Measurements from ENCODE around the gene SMARCD1. TPM values are rescaled to one million over a fixed set of nuclear protein-coding genes. Genes with fewer than 3 reads are reported as not detected.

SMARCD1 gene
- total and polyA plus RNA-seq, 9 of the 15 experiments (the other 6 are each of a cell fraction or from before 2014, with no cell fraction given): 0.86 to 91.7 (median 48.0) TPM

GRCh38 chr12:50078281-50078680, 6.9 kb upstream of the SMARCD1 start (continued):
- TF ChIP-seq BRF2 (IDR thresholded peaks at IDR 0.05; ENCODE audit: borderline replicate concordance, insufficient read depth, insufficient read length) (no peak), NFYB (IDR thresholded peaks at IDR 0.05; ENCODE audit: extremely low read depth, insufficient read length) (no peak), SIX5 (IDR thresholded peaks at IDR 0.05; ENCODE audit: borderline replicate concordance in 1 of 2, insufficient read depth in 1 of 2, low read depth in 1 of 2, low read length in 2 of 2) (no peak), TRIM25 (IDR thresholded peaks at IDR 0.05; ENCODE audit: borderline replicate concordance) (no peak), ATF6 (CRISPR knock-in tag; IDR thresholded peaks at IDR 0.05) (no peak), CHD1 (IDR thresholded peaks at IDR 0.05; ENCODE audit: low read length) (no peak), ZNF280A (IDR thresholded peaks at IDR 0.05; ENCODE audit: low read depth, partially characterized antibody) (no peak), SIRT6 (IDR thresholded peaks at IDR 0.05; ENCODE audit: low read depth, low read length) (no peak), TFAP4 (CRISPR knock-in tag; IDR thresholded peaks at IDR 0.05; ENCODE audit: borderline replicate concordance) (no peak), ELF1 (tag; IDR thresholded peaks at IDR 0.05) (no peak), NR4A1 (CRISPR knock-in tag; IDR thresholded peaks at IDR 0.05) (no peak), NR4A1 (tag; IDR thresholded peaks at IDR 0.05) (no peak)

Data from K562 (cell line).